K562 (cell line): ENCODE data around the gene CHORDC1. TPM values are rescaled to one million over a fixed set of nuclear protein-coding genes. Genes with fewer than 3 reads are reported as not detected.

Experiments
- ATAC-seq: fragments of 200-7000 bp; cut with Tn5 transposase; 3 replicates; pipeline ENCODE4 v1.9.1; 2020; ENCODE audit warnings: moderate library complexity
- BruUV-seq: library from RNA; stranded (reverse); fragments of 400-500 nt; replicated peaks from 2 replicates; lab custom pipeline; 2021; lab: Mats Ljungman, UMichigan
- CTCF ChIA-PET: fragments of 300-600 bp; formaldehyde crosslinking; extraction: SDS; loops from one replicate; lab custom pipeline; 2021; ENCODE audit warnings: low intra/inter-chr PET ratio; lab: Yijun Ruan, JAX
- POLR2A ChIA-PET: fragments of 300-600, 350-650 bp; sonication (Branson Sonifier 250); formaldehyde crosslinking; extraction: SDS; loops from one replicate; lab custom pipeline; 2021; ENCODE audit warnings: antibody characterized with exemption, inconsistent platforms; lab: Yijun Ruan, JAX
- DNase-seq, 4 experiments: peaks; one replicate each; pipeline versions ENCODE4 v3.0.0 to v3.0.0-alpha.2; 2011 to 2018; ENCODE audit warnings: low spot score in 3 of 4, mixed read lengths in 3 of 4; ENCODE audit errors: extremely low read depth in 1 of 4
- FAIRE-seq: peaks from 2 replicates; lab custom pipeline; 2011; peaks lifted over from hg19 to GRCh38; lab: Jason Lieb, UNC
- H2AFZ ChIP-seq: 2 replicates; pipeline ENCODE4 v1.6.0; 2011; ENCODE audit warnings: low read depth, low read length, control low read depth, inconsistent platforms
- H3K27ac ChIP-seq: fragments of 200-600 bp; 3 replicates; pipeline ENCODE4 v1.8.0; 2011; ENCODE audit warnings: low read depth, mild to moderate bottlenecking, control low read depth, inconsistent platforms, low read length, moderate library complexity, mixed read lengths; ENCODE audit errors: extremely low read depth
- H3K27me3 ChIP-seq, 2 experiments: fragments of 300-600 bp in 1 of 2; 2 replicates in 1 of 2; 3 replicates in 1 of 2; pipeline versions ENCODE4 v1.6.0 to v1.8.0; 2011; ENCODE audit warnings: inconsistent platforms in 2 of 2, low read length in 2 of 2, mild to moderate bottlenecking in 1 of 2, mixed read lengths in 1 of 2, moderate library complexity in 1 of 2; ENCODE audit not compliant: control insufficient read depth in 2 of 2, insufficient read depth in 2 of 2
- H3K36me3 ChIP-seq: fragments of 300-600 bp; 3 replicates; pipeline ENCODE4 v1.8.0; 2011; ENCODE audit warnings: mild to moderate bottlenecking, low read length, inconsistent platforms; ENCODE audit not compliant: control insufficient read depth, insufficient read depth
- H3K4me1 ChIP-seq, 2 experiments: fragments of 200-600 bp in 1 of 2; replicated peaks in 1 of 2; 2 replicates in 1 of 2; 3 replicates in 1 of 2; pipeline versions ENCODE4 v1.5.1 to v1.8.0; 2011; ENCODE audit warnings: inconsistent platforms in 2 of 2, low read length in 2 of 2, mild to moderate bottlenecking in 1 of 2, mixed read lengths in 1 of 2, moderate library complexity in 1 of 2; ENCODE audit not compliant: control insufficient read depth in 2 of 2, insufficient read depth in 2 of 2
- H3K4me2 ChIP-seq: 2 replicates; pipeline ENCODE4 v1.6.1; 2011; ENCODE audit warnings: low read length, control low read depth, inconsistent platforms, mixed read lengths; ENCODE audit not compliant: insufficient read depth
- H3K4me3 ChIP-seq: fragments of 200-600 bp; sonication (generic), shearing (Covaris generic); 2 replicates; pipeline ENCODE4 v1.5.1; 2016; ENCODE audit warnings: control low read depth, inconsistent platforms
- H3K79me2 ChIP-seq: fragments of 200-600 bp; 3 replicates; pipeline ENCODE4 v1.8.0; 2011; ENCODE audit warnings: low read length, inconsistent platforms; ENCODE audit not compliant: control insufficient read depth, insufficient read depth
- H3K9ac ChIP-seq, 2 experiments: 2 replicates each; pipeline versions ENCODE4 v1.6.0 to v1.6.1; 2011; ENCODE audit warnings: low read depth in 2 of 2, low read length in 2 of 2, control low read depth in 1 of 2, inconsistent platforms in 1 of 2, mild to moderate bottlenecking in 1 of 2, mixed read lengths in 1 of 2; ENCODE audit not compliant: insufficient read depth in 1 of 2
- H3K9me1 ChIP-seq: one replicate; pipeline ENCODE4 v1.6.0; 2011; ENCODE audit warnings: inconsistent platforms, mild to moderate bottlenecking, low read length, moderate library complexity; ENCODE audit not compliant: control insufficient read depth, insufficient read depth
- H3K9me3 ChIP-seq: replicated peaks from 2 replicates; pipeline ENCODE4 v1.5.1; 2011; ENCODE audit warnings: low read depth, low read length, inconsistent platforms; ENCODE audit not compliant: control insufficient read depth, insufficient read depth
- H4K20me1 ChIP-seq: replicated peaks from 2 replicates; pipeline ENCODE4 v1.6.1; 2011; ENCODE audit warnings: low read length, inconsistent platforms, mixed read lengths; ENCODE audit not compliant: control insufficient read depth, insufficient read depth
- BRCA1 ChIP-seq, 2 experiments: fragments of 450-650 bp in 1 of 2; sonication (generic) in 1 of 2; formaldehyde crosslinking in 1 of 2; IDR thresholded peaks; 2 replicates each; pipeline versions ENCODE4 v1.5.0 to v1.6.1; 2017 to 2020; ENCODE audit warnings: mild to moderate bottlenecking in 1 of 2, missing genetic modification reagents in 1 of 2
- CTBP1 ChIP-seq: fragments of 450-650 bp; IDR thresholded peaks from 2 replicates; pipeline ENCODE4 v1.6.1; 2016; ENCODE audit warnings: borderline replicate concordance
- NELFE ChIP-seq: IDR thresholded peaks from 2 replicates; pipeline ENCODE4 v1.6.1; 2011; ENCODE audit warnings: mild to moderate bottlenecking; ENCODE audit not compliant: insufficient read depth, insufficient read length
- RBFOX2 ChIP-seq: fragments of 200-400 bp; formaldehyde crosslinking; IDR thresholded peaks from 2 replicates; pipeline ENCODE4 v1.6.1; 2017; ENCODE audit warnings: low read depth, mild to moderate bottlenecking, low read length, moderate library complexity
- TCFL5 ChIP-seq: fragments of 250-450 bp; sonication (Bioruptor Pico); conservative IDR thresholded peaks from 2 replicates; pipeline ENCODE4 v1.6.1; 2021; ENCODE audit warnings: mild to moderate bottlenecking, moderate library complexity, matching md5 sums
- ZFP36 ChIP-seq: fragments of 150-350 bp; IDR thresholded peaks from 2 replicates; pipeline ENCODE4 v1.6.1; 2018; ENCODE audit warnings: low read length, low read depth; ENCODE audit not compliant: partially characterized antibody
- ZNF282 ChIP-seq: sonication (generic); formaldehyde crosslinking; IDR thresholded peaks from 2 replicates; pipeline ENCODE4 v1.8.1; 2023; ENCODE audit warnings: missing genetic modification reagents
- ZNF699 ChIP-seq: fragments of 250-450 bp; sonication (Bioruptor Pico); IDR thresholded peaks from 2 replicates; pipeline ENCODE4 v1.8.0; 2021; ENCODE audit warnings: mild to moderate bottlenecking, moderate library complexity; ENCODE audit not compliant: insufficient replicate concordance
- WGBS: fragments of 100-300 bp; shearing (Covaris generic); methylation state at CpG from one replicate; pipeline ENCODE4 v1.1.6; 2016; ENCODE audit warnings: low coverage, mixed read lengths; ENCODE audit not compliant: insufficient coverage; ENCODE audit errors: missing lambda C conversion rate; 5-methylcytosine and 5-hydroxymethylcytosine counted together
- in situ Hi-C: fragments of 300-500 bp; cut with MboI; formaldehyde crosslinking; loops from 4 replicates; pipeline ENCODE4 v1.15.0; 2018; ENCODE audit warnings: inconsistent platforms, mixed read lengths
- intact Hi-C: fragments of 100-400 bp; cut with micrococcal nuclease; formaldehyde crosslinking; loops from 2 replicates; pipeline ENCODE4 v1.14.2; 2022
- polyA plus RNA-seq, 8 experiments: library from polyadenylated mRNA; depleted of rRNA in 4 of 8; stranded (reverse) in 5 of 8; unstranded in 3 of 8; fragments of >200 nt; fragmentation: Nextera tagmentation in 2 of 8; fragmentation: Illumina TruSeq in 1 of 8; extraction: Ambion mirVana in 2 of 8; extraction: Trizol in 1 of 8; gene quantifications; 2 replicates each; pipeline versions ENCODE4 v1.2.1 to v1.2.3, GENCODE V29; 2011 to 2014; ENCODE audit warnings: inconsistent platforms in 1 of 8, missing spikeins in 1 of 8
- total RNA-seq, 7 experiments: library from RNA; depleted of rRNA in 6 of 7; stranded (reverse); fragments of >200 nt in 6 of 7; fragmentation: Illumina TruSeq in 2 of 7; extraction: Trizol in 2 of 7; gene quantifications; 2 replicates each; pipeline versions ENCODE4 v1.2.1 to v1.2.3, GENCODE V29; 2011 to 2021; ENCODE audit warnings: low replicate concordance in 1 of 7
- TF ChIP-seq, protein P1 (sequence below): fragments of 250-450 bp; sonication (Bioruptor Pico); IDR thresholded peaks from 2 replicates; pipeline ENCODE4 v1.8.0; 2021; ENCODE audit warnings: moderate library complexity, mild to moderate bottlenecking, inconsistent platforms
- TF ChIP-seq, protein P2 (sequence below): fragments of 450-650 bp; IDR thresholded peaks from 2 replicates; pipeline ENCODE4 v1.6.1; 2017; ENCODE audit warnings: mild to moderate bottlenecking, moderate library complexity
- TF ChIP-seq, protein P3 (sequence below): sonication (generic); formaldehyde crosslinking; IDR thresholded peaks from 2 replicates; pipeline ENCODE4 v1.8.0; 2022; ENCODE audit warnings: missing genetic modification reagents, mild to moderate bottlenecking, borderline replicate concordance
- TF ChIP-seq, protein P4 (sequence below): fragments of 250-450 bp; sonication (Bioruptor Pico); IDR thresholded peaks from 2 replicates; pipeline ENCODE4 v1.8.0; 2022; ENCODE audit warnings: inconsistent platforms
- TF ChIP-seq, protein P5 (sequence below): fragments of 450-650 bp; formaldehyde crosslinking; IDR thresholded peaks from 2 replicates; pipeline ENCODE4 v1.4.0; 2020; ENCODE audit warnings: mild to moderate bottlenecking
- TF ChIP-seq, protein P6 (sequence below): fragments of 450-650 bp; formaldehyde crosslinking; IDR thresholded peaks from 2 replicates; pipeline ENCODE4 v1.4.0; 2022; ENCODE audit warnings: mild to moderate bottlenecking, moderate library complexity

Gene CHORDC1
- total and polyA plus RNA-seq, 9 of the 15 experiments (the other 6 are each of a cell fraction or from before 2014, with no cell fraction given): 68.7 to 148 (median 112) TPM

DNA sequence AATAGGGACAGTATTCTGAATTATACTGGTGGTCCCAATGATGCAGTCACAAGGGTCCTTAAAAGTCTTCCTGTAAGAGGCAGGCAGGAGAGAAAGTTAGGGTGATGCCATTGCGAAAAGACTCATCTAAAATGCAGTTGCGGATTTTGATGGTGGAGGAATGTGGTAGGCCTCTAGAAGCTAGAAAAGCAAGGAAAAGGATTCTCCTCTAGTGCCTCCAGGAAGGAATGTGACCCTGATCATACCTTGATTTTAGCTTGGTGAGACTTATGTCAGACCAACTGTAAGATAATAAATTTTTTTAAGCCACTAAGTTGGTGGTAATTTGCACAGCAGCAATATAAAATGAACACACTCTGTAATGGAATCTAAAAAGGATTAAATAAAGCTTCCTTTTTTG is 33.8 kb downstream of the CHORDC1 start:
- DNase-seq (no peak), FAIRE-seq (no peak), ATAC-seq (no peak)
- no peak overlapping the region for H3K4me3 ChIP-seq
- no peak overlapping the region for H3K27ac ChIP-seq
- WGBS: 94% methylated on average over 2 of the region's 2 CpGs
- in situ Hi-C loops: no loop called here
- intact Hi-C loops: no loop called here
- no peak overlapping the region for H2AFZ ChIP-seq
- H3K4me1 ChIP-seq: no peaks in the 10 kb centered on the region
- H3K36me3 ChIP-seq: no peaks in the 10 kb centered on the region; the same call in 2 of the 3 replicates
- no TSS peak for BruUV-seq
- ChIA-PET POLR2A (no interaction called here), CTCF (no interaction called here)
- H4K20me1 ChIP-seq: no peaks in the 10 kb centered on the region
- H3K9me3 ChIP-seq: no peaks in the 10 kb centered on the region
- H3K9me1 ChIP-seq: no peaks in the 10 kb centered on the region
- no peaks in the 10 kb centered on the region for H3K79me2 ChIP-seq
- H3K9ac ChIP-seq: no peak overlapping the region
- H3K4me2 ChIP-seq: no peak overlapping the region
- H3K27me3 ChIP-seq: no peaks in the 10 kb centered on the region
- TF ChIP-seq, protein P1, sequence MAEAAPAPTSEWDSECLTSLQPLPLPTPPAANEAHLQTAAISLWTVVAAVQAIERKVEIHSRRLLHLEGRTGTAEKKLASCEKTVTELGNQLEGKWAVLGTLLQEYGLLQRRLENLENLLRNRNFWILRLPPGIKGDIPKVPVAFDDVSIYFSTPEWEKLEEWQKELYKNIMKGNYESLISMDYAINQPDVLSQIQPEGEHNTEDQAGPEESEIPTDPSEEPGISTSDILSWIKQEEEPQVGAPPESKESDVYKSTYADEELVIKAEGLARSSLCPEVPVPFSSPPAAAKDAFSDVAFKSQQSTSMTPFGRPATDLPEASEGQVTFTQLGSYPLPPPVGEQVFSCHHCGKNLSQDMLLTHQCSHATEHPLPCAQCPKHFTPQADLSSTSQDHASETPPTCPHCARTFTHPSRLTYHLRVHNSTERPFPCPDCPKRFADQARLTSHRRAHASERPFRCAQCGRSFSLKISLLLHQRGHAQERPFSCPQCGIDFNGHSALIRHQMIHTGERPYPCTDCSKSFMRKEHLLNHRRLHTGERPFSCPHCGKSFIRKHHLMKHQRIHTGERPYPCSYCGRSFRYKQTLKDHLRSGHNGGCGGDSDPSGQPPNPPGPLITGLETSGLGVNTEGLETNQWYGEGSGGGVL (CRISPR knock-in tag): no peak
- no peak for TF ChIP-seq ZNF282 (CRISPR knock-in tag)
- no peak for TF ChIP-seq ZNF699
- no peak for TF ChIP-seq NELFE
- no peak for TF ChIP-seq CTBP1
- TF ChIP-seq, protein P2, sequence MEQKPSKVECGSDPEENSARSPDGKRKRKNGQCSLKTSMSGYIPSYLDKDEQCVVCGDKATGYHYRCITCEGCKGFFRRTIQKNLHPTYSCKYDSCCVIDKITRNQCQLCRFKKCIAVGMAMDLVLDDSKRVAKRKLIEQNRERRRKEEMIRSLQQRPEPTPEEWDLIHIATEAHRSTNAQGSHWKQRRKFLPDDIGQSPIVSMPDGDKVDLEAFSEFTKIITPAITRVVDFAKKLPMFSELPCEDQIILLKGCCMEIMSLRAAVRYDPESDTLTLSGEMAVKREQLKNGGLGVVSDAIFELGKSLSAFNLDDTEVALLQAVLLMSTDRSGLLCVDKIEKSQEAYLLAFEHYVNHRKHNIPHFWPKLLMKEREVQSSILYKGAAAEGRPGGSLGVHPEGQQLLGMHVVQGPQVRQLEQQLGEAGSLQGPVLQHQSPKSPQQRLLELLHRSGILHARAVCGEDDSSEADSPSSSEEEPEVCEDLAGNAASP: no peak
- TF ChIP-seq, protein P3, sequence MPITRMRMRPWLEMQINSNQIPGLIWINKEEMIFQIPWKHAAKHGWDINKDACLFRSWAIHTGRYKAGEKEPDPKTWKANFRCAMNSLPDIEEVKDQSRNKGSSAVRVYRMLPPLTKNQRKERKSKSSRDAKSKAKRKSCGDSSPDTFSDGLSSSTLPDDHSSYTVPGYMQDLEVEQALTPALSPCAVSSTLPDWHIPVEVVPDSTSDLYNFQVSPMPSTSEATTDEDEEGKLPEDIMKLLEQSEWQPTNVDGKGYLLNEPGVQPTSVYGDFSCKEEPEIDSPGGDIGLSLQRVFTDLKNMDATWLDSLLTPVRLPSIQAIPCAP (CRISPR knock-in tag): no peak
- TF ChIP-seq BRCA1 (IDR thresholded peaks at IDR 0.05): no peak
- no peak for TF ChIP-seq BRCA1 (CRISPR knock-in tag; IDR thresholded peaks at IDR 0.05)
- no peak for TF ChIP-seq ZFP36
- TF ChIP-seq, protein P4, sequence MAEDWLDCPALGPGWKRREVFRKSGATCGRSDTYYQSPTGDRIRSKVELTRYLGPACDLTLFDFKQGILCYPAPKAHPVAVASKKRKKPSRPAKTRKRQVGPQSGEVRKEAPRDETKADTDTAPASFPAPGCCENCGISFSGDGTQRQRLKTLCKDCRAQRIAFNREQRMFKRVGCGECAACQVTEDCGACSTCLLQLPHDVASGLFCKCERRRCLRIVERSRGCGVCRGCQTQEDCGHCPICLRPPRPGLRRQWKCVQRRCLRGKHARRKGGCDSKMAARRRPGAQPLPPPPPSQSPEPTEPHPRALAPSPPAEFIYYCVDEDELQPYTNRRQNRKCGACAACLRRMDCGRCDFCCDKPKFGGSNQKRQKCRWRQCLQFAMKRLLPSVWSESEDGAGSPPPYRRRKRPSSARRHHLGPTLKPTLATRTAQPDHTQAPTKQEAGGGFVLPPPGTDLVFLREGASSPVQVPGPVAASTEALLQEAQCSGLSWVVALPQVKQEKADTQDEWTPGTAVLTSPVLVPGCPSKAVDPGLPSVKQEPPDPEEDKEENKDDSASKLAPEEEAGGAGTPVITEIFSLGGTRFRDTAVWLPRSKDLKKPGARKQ (CRISPR knock-in tag): no peak
- no peak for TF ChIP-seq RBFOX2
- no peak for TF ChIP-seq TCFL5
- TF ChIP-seq, protein P5, sequence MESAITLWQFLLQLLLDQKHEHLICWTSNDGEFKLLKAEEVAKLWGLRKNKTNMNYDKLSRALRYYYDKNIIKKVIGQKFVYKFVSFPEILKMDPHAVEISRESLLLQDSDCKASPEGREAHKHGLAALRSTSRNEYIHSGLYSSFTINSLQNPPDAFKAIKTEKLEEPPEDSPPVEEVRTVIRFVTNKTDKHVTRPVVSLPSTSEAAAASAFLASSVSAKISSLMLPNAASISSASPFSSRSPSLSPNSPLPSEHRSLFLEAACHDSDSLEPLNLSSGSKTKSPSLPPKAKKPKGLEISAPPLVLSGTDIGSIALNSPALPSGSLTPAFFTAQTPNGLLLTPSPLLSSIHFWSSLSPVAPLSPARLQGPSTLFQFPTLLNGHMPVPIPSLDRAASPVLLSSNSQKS (CRISPR knock-in tag): no peak
- TF ChIP-seq, protein P6, sequence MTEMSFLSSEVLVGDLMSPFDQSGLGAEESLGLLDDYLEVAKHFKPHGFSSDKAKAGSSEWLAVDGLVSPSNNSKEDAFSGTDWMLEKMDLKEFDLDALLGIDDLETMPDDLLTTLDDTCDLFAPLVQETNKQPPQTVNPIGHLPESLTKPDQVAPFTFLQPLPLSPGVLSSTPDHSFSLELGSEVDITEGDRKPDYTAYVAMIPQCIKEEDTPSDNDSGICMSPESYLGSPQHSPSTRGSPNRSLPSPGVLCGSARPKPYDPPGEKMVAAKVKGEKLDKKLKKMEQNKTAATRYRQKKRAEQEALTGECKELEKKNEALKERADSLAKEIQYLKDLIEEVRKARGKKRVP (CRISPR knock-in tag): no peak
